ENCODE results near the gene TPT1. TPM values are rescaled to one million over a fixed set of nuclear protein-coding genes. Genes with fewer than 3 reads are reported as not detected.

The TPT1 gene
- total RNA-seq, 1 experiment from 2014 or later = 2,237 TPM

GRCh38 chr13:45327253-45327955, 13.6 kb downstream of the TPT1 start:
- H3K36me3 ChIP-seq (ENCODE audit: low read depth) = no peaks in the 10 kb centered on the region
- no peaks in the 10 kb centered on the region for H3K27me3 ChIP-seq (ENCODE audit: insufficient read depth, low read depth)
- CTCF ChIA-PET = no interaction called here
- 0 out of 2 replicates have a peak, but pooled peaks cover under 1% of the 10 kb centered on the region for H4K20me1 ChIP-seq (ENCODE audit: insufficient read depth)
- POLR2A ChIA-PET (ENCODE audit: unreplicated experiment) = interaction anchor here (1.2 kb wide), 1 partner anchor 14 kb away, joined by 6 read pairs; the partner anchor contains the start of gene TPT1
- peak overlapping the region; percentile 45 for H3K27ac ChIP-seq
- H3K9me3 ChIP-seq (ENCODE audit: insufficient read depth, low read depth) = no peaks in the 10 kb centered on the region
- TF ChIP-seq CTCF (conservative IDR thresholded peaks at IDR 0.05) (no peak), EZH2 (IDR thresholded peaks at IDR 0.05; ENCODE audit: low read depth) (no peak)
- H3K79me2 ChIP-seq (ENCODE audit: low read depth) = no peaks in the 10 kb centered on the region
- H3K4me2 ChIP-seq = peak overlapping the region; percentile 11
- intact Hi-C loops (cut with micrococcal nuclease; ENCODE audit: unreplicated experiment) = no loop called here
- H3F3A ChIP-seq (ENCODE audit: insufficient read depth, low read depth) = peaks cover 68% of the 10 kb centered on the region
- no peaks in the 10 kb centered on the region for H3K9me2 ChIP-seq (ENCODE audit: insufficient read depth)
- H2AFZ ChIP-seq = no peak overlapping the region
- peaks cover 50% of the 10 kb centered on the region for H3K4me1 ChIP-seq (replicated peaks; ENCODE audit: insufficient read depth)
- peak; percentile 68 to 82 for DNase-seq
- BruUV-seq (replicated peaks) = no TSS peak
- no peak overlapping the region for H3K4me3 ChIP-seq

- Histone ChIP-seq H3K4me1 (replicated peaks; ENCODE audit: insufficient read depth) (peaks cover 36% of the 10 kb centered on the region), H2AFZ (no peak overlapping the region), H3K79me2 (ENCODE audit: low read depth) (no peaks in the 10 kb centered on the region), H3K9me2 (ENCODE audit: insufficient read depth) (no peaks in the 10 kb centered on the region), H3K36me3 (ENCODE audit: low read depth) (no peaks in the 10 kb centered on the region), H3K9me3 (ENCODE audit: insufficient read depth, low read depth) (no peaks in the 10 kb centered on the region), H3F3A (ENCODE audit: insufficient read depth, low read depth) (peaks cover 52% of the 10 kb centered on the region), H3K4me3 (no peak overlapping the region), H3K27me3 (ENCODE audit: insufficient read depth, low read depth) (no peaks in the 10 kb centered on the region), H3K4me2 (peak overlapping the region; percentile 22; the same call in 1 of the 2 replicates), H4K20me1 (ENCODE audit: insufficient read depth) (no peaks in the 10 kb centered on the region), H3K27ac (no peak overlapping the region)
- TF ChIP-seq EZH2 (IDR thresholded peaks at IDR 0.05; ENCODE audit: low read depth) (no peak), CTCF (conservative IDR thresholded peaks at IDR 0.05) (no peak)
- ChIA-PET POLR2A (ENCODE audit: unreplicated experiment) (interaction anchor here (0.6 to 1.1 kb wide), 3 partner anchors 10 to 183 kb away, joined by 3 read pairs; no protein-coding TSS in a partner anchor), CTCF (no interaction called here)
- no TSS peak for BruUV-seq (replicated peaks)
- DNase-seq = peak in 1 of 2 experiments; percentile 45
- intact Hi-C loops (cut with micrococcal nuclease; ENCODE audit: unreplicated experiment) = no loop called here
Observed at GRCh38 chr13:45325806-45326205, 15.2 kb downstream of the TPT1 start.

GRCh38 chr13:45320876-45321629, 19.9 kb downstream of the TPT1 start:
- H3K9me3 ChIP-seq (ENCODE audit: insufficient read depth, low read depth) = no peaks in the 10 kb centered on the region
- H3K4me3 ChIP-seq = no peak overlapping the region
- H3K4me2 ChIP-seq = no peak overlapping the region
- peaks cover 14% of the 10 kb centered on the region; the same call in 1 of the 2 replicates for H3F3A ChIP-seq (ENCODE audit: insufficient read depth, low read depth)
- intact Hi-C loops (cut with micrococcal nuclease; ENCODE audit: unreplicated experiment) = no loop called here
- no peaks in the 10 kb centered on the region for H3K27me3 ChIP-seq (ENCODE audit: insufficient read depth, low read depth)
- no TSS peak for BruUV-seq (replicated peaks)
- no peaks in the 10 kb centered on the region for H3K36me3 ChIP-seq (ENCODE audit: low read depth)
- H3K9me2 ChIP-seq (ENCODE audit: insufficient read depth) = no peaks in the 10 kb centered on the region
- no peaks in the 10 kb centered on the region for H3K79me2 ChIP-seq (ENCODE audit: low read depth)
- no peak overlapping the region for H2AFZ ChIP-seq
- DNase-seq = no peak
- ChIA-PET POLR2A (ENCODE audit: unreplicated experiment) (no interaction called here), CTCF (no interaction called here)
- no peaks in the 10 kb centered on the region for H4K20me1 ChIP-seq (ENCODE audit: insufficient read depth)
- no peak overlapping the region for H3K27ac ChIP-seq
- peaks cover 7% of the 10 kb centered on the region for H3K4me1 ChIP-seq (replicated peaks; ENCODE audit: insufficient read depth)
- TF ChIP-seq CTCF (conservative IDR thresholded peaks at IDR 0.05) = no peak
- no peak for TF ChIP-seq EZH2 (IDR thresholded peaks at IDR 0.05; ENCODE audit: low read depth)
